ENCODE measurements around the gene AIFM2. TPM values are rescaled to one million over a fixed set of nuclear protein-coding genes. Genes with fewer than 3 reads are reported as not detected.
A peak's percentile ranks its signal among the peaks of the same experiment; 100 is the strongest.

AIFM2 gene
- total and polyA plus RNA-seq, 11 donors, result 12.9 to 31.8 (median 18.1) TPM

GRCh38 chr10:70158113-70158512 lies 25.5 kb upstream of the AIFM2 start:
- Histone ChIP-seq H3K4me3 (no peak overlapping the region), H3K36me3 (peaks cover 3 to 89% (median 84%) of the 10 kb centered on the region in 9 donors), H3K27ac (no peak overlapping the region), H3K27me3 (no peaks in the 10 kb centered on the region), H3K9me3 (no peaks in the 10 kb centered on the region), H3K4me1 (peaks cover 0 to 32% (median 16%) of the 10 kb centered on the region in 12 donors)
- DNase-seq (no peak), ATAC-seq (peak in 3 of 4 donors; percentile 52 to 74 (median 68))
- TF ChIP-seq CTCF (IDR thresholded peaks at IDR 0.05) (no peak), POLR2A (IDR thresholded peaks at IDR 0.05) (no peak)
- WGBS, 4 donors, result 40 to 53% (median 49%) methylated on average over 2 of the region's 2 CpGs
- intact Hi-C loops (cut with DNase I), result no loop called here

GRCh38 chr10:70155255-70155838 lies 22.7 kb upstream of the AIFM2 start:
- no peaks in the 10 kb centered on the region for H3K9me3 ChIP-seq
- ATAC-seq (no peak), DNase-seq (no peak)
- peaks cover 3 to 100% (median 97%) of the 10 kb centered on the region in 9 donors for H3K36me3 ChIP-seq
- intact Hi-C loops (cut with DNase I), result no loop called here
- TF ChIP-seq POLR2A (IDR thresholded peaks at IDR 0.05), result no peak
- TF ChIP-seq CTCF (IDR thresholded peaks at IDR 0.05), result no peak
- H3K4me3 ChIP-seq, result no peak overlapping the region
- no peak overlapping the region for H3K27ac ChIP-seq
- WGBS, 4 donors, result 62 to 82% (median 70%) methylated on average over 3 of the region's 3 CpGs
- H3K27me3 ChIP-seq, result no peaks in the 10 kb centered on the region
- H3K4me1 ChIP-seq, result peaks cover 0 to 14% (median 1%) of the 10 kb centered on the region in 12 donors

- ATAC-seq (no peak), DNase-seq (no peak)
- Histone ChIP-seq H3K27ac (no peak overlapping the region), H3K27me3 (no peaks in the 10 kb centered on the region), H3K9me3 (no peaks in the 10 kb centered on the region), H3K36me3 (peaks cover 0 to 54% (median 38%) of the 10 kb centered on the region in 9 donors), H3K4me3 (no peak overlapping the region), H3K4me1 (peaks cover 0 to 33% (median 15%) of the 10 kb centered on the region in 12 donors)
- intact Hi-C loops (cut with DNase I), result no loop called here
- WGBS, 4 donors, result 89 to 95% (median 93%) methylated on average over 5 of the region's 5 CpGs
- TF ChIP-seq POLR2A (IDR thresholded peaks at IDR 0.05), result no peak
- no peak for TF ChIP-seq CTCF (IDR thresholded peaks at IDR 0.05)
Observed at GRCh38 chr10:70148516-70148915, 15.9 kb upstream of the AIFM2 start.

GRCh38 chr10:70147259-70147625 lies 14.6 kb upstream of the AIFM2 start:
- 39 to 50% (median 43%) methylated on average over 2 of the region's 2 CpGs for WGBS, 4 donors
- intact Hi-C loops (cut with DNase I), result loop anchor here in 2 of 10 donors (2.0 kb wide), 1 partner anchor 30 kb away; no protein-coding TSS in a partner anchor
- no peak for ATAC-seq
- no peak for DNase-seq
- H3K36me3 ChIP-seq, result peaks cover 0 to 41% (median 26%) of the 10 kb centered on the region in 9 donors
- H3K4me1 ChIP-seq, result peaks cover 0 to 33% (median 15%) of the 10 kb centered on the region in 12 donors
- H3K27ac ChIP-seq, result peak overlapping the region in 10 of 12 donors; percentile 82 to 95 (median 90)
- H3K9me3 ChIP-seq, result no peaks in the 10 kb centered on the region
- H3K4me3 ChIP-seq, result peak overlapping the region in 6 of 12 donors; percentile 71 to 97 (median 88)
- H3K27me3 ChIP-seq, result no peaks in the 10 kb centered on the region
- no peak for TF ChIP-seq CTCF (IDR thresholded peaks at IDR 0.05)
- TF ChIP-seq POLR2A (IDR thresholded peaks at IDR 0.05), result no peak

All from heart left ventricle (tissue), 16 donors.